ENCODE data around the gene STAT5B.

Gene STAT5B

GRCh38 chr17:42179911-42180410, 96.2 kb downstream of the STAT5B start:
- no peak for DNase-seq (ENCODE audit: low read depth in 2 of 2)

- no peak for DNase-seq (ENCODE audit: low read depth in 2 of 2)
Observed at GRCh38 chr17:42179335-42179734, 96.9 kb downstream of the STAT5B start.

DNA sequence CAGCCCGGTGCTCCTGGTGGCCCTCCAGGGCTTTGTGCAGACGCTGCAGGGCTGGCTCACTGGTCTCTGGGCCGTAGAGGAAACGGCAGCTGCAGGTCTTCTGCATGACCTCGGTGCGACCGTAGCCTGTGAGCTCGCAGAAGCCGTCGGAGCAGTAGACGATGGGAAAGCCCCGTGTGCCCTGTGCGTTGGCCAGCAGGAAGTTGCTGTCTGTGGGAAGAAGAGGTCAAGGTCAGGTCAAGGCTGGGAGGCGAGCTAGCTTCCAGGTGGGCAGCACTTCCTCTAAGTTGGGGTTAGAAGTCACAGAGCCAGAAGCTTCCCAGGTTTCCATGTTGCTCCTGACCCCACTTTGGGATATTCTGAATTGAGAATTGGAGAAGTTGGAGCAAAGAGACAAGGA, 97.4 kb downstream of the STAT5B start:
- DNase-seq (ENCODE audit: low read depth in 2 of 2) = no peak

- no peak for DNase-seq (ENCODE audit: low read depth in 2 of 2)
Observed at GRCh38 chr17:42177684-42178083, 98.5 kb downstream of the STAT5B start.

DNA sequence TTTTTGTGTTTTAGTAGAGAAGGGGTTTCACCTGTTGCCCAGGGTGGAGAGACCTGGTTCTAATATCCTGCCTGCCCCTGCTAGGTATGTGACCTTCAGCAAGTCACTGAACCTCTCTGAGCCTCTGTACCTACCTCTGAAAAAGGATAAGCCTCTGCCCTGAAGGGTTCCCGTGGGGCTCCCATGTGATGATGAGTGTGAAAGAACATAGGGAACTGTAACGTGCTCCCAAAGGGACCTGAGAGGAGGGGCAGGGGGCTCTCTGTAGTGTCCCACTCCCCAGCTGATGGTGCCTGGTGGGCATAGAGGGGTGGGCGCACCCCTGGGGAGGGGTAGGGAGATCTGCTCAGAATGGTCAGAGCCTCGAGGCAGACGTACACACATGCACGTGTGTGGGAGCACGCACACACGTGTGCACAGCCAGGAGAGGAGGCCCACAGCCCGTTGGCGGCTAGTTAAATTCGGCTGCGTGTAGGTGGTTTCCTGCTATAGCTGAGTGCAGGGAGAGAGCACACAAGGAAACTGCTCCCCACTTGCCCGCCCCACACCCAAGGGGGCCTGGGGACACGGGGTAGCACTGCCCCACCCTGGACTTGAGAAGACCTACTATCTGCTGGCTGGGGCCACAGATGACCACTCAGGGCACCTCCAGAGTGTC, 101.9 kb downstream of the STAT5B start:
- DNase-seq (ENCODE audit: low read depth in 2 of 2) = no peak

GRCh38 chr17:42171831-42172230, 104.4 kb downstream of the STAT5B start:
- no peak for DNase-seq (ENCODE audit: low read depth in 2 of 2)

DNA sequence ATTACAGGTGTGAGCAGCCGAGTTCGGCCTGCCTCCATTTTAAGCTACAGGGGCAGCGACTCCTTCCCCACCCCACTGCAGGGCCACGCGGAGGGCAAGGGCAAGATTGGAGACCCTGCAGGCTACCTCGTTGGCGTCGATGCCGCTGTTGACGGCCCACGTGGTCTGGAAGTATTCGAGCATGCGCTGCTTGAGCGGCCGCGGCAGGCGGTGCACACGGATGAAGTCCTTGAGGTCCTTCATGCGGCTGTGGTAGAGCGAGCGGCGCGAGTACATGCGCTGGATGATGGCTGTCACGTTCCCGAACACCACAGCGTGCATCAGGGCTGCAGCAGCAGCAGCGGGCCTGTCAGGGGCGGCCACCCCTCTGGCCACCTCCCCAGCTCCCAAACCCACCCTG, 106.8 kb downstream of the STAT5B start:
- no peak for DNase-seq (ENCODE audit: low read depth in 2 of 2)

DNA sequence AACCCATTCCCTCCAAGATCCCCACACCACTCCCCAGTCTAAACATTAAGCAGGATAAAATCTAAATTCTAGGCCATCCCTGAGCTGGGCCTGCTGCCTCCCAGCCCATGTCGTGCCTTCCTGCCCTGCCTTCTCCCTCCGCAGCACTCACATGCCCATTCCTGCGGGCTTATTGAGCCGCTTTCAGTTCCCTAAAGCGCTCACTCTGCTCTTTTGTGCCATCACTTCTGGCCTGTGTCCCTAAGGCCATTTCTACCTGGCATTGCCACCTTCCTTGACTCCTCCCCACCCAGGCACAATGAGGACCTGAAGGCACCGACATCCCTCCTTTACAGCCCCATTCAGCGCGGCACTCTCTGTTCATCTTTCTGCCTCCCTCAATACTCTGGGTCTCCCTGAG, 108.4 kb downstream of the STAT5B start:
- no peak for DNase-seq (ENCODE audit: low read depth in 2 of 2)

DNA sequence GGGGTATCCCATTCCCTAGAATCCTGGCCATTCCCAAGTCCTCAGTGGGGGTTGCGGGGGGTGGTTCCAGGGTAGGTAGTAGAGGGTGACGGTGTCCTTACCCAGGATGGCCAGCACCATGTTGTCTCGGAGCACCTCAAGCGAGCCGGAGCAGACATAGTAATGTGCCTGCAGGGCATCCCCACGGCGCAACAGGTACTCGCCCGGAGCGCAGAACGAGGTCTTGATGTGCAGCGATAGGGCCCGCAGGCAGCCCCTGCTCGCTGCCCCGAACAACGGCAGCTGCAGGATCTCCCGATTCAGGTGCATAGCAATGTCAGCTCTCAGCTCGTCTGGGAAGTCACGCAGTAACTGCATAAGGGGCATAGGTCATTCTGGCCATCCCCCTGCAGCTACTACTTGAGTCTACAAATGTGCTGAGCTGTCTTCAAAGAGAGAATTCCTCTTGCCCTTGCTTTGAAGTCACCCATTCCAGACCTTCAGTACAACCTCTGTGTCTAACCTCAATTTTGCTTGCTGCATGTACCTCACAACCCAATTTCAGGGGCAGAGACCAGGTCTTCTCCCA, 109.9 kb downstream of the STAT5B start:
- no peak for DNase-seq (ENCODE audit: low read depth in 2 of 2)

DNA sequence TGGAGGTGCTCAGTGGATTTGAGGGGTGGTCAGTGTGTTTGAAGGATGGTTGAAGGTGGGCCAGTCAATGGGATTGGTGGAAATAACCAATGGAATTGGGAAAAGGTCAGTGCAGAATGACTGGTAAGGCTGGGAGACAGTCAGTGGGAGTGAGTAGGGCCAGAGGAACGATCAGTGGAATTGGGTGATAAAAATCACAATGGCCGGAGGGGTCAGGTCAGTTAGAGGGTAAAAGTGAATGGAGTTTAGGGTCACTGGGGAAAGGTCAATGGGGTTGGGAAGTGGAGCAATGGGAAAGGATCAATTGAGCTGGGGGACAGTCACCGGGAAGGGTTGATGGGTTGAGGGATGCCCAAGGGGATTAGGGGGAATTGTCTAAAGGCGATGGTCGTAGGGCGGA, 110.4 kb downstream of the STAT5B start:
- DNase-seq (ENCODE audit: low read depth in 2 of 2) = no peak

DNA sequence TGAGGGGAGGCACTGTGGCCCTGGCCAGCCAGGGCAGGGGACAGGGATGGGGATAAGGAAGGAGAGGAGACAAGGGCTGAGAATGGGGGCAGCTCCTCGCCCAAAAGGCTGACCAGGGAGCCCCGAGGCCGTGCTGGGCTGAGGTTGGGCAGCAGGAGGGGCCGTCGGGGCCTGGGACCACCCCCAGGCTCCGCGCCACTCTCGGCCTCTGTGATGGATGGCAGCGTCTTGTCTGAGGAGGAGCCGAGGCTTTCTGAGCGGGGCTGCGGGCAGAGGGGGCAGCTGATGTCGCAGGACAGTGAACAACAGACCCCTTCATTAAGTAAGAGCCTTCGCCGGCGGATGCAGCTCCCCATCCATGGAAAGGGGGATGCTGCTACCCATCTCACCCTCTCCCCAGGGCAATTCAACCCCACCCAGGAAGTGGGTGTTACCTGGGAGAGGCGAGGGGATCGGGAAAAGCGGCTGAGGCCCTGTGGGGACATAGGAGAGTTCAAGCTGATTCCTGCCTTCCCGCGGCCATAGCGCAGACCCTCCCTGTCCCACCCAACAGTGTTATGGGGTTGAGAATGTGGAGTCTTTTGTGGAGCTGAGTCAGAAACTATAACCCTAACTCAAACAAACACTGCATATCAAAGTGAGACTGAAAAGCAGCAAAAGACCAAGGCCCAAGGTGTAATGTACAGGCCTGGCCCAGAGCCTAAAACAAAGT, 112.3 kb downstream of the STAT5B start:
- no peak for DNase-seq (ENCODE audit: low read depth in 2 of 2)

DNA sequence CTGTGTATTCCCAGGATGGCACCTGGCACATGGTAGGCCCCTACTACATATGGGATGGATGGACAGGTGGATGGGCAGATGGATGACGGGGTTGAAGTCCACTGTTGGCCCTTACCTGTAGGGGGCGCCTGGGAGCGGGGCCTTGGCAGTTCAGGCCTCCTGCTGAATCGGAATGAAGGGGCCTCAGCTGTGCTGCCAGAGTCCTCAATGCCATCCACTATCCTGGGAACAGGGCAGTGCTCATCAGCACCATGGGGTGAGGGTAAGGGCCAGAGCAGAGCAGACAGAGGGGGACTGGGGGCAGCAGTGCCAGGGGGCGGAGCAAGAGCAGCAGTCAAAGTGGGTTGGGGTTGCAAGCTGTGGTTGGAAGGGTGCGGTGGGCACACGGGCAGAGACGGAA, 113.1 kb downstream of the STAT5B start:
- peak in 1 of 2 donors; percentile 51 for DNase-seq (ENCODE audit: low read depth in 2 of 2)

- DNase-seq (ENCODE audit: low read depth in 2 of 2) = no peak
Observed at GRCh38 chr17:42160531-42160910, 115.7 kb downstream of the STAT5B start.

- DNase-seq (ENCODE audit: low read depth in 2 of 2) = no peak
Observed at GRCh38 chr17:42159796-42160530, 116.2 kb downstream of the STAT5B start.

DNA sequence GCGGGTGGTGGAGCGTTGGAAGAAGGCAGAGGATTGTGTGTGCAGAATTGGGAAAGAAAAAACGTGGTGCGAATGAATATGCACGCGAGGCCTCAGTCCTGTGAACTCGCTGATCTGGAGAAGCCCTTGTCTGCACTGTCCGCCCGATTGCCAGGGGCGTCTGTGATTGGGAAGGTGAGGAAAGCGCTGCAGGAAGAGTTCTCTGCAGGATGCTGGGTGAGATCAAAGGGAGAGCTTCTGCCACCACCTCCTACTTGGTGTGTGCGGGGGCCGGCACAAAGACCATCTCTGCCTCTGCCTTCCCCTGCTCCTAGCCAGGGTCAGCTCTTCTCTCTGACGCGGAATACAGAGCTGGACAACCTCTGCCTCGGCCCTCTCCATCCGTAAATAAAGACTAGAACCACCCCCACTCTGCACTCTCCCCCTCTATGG, 120.6 kb downstream of the STAT5B start:
- no peak for DNase-seq (ENCODE audit: low read depth in 2 of 2)

DNA sequence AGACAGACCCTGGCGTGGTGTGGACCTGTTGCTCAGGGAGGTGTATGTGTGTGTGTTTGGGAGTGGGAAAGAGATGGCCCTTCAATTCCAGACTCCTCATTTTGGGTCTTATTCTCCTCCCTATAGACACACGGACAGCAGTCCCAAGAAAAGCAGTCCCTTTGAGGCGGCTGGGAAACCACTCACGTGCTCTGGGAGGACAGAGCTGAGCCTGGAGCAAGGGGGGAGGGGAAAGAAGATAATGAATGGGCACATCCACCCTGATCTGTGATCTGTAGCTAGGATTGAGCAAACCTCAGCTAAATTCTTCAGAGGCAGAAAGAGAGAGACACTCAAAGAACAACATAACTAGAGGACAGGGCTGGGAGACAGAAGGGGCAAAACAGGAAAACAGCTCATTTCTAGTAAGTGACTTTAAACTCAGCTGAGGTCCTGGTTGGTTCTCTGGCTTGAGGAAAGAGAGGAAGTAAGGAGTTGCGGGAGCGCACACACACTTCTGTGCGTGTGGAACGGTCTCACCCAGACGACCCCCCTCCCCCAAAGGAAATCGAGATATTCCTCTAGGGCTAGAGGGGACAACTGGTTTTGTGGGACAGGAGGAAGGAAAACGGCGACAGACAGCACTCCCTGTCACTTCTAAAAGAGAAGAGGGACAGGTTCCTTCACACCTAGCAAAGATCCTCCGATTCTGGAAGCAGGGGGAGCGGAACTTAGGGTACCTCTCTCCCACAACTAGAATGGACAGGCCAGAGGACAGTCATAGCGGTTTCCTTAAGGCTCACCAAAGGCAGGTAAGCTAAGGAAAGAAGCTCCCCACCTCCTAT, 122.1 kb downstream of the STAT5B start:
- no peak for DNase-seq (ENCODE audit: low read depth in 2 of 2)

Measured in activated CD4-positive, alpha-beta T cell treated with anti-CD3 and anti-CD28 coated beads for 24 hours (primary cell).